ENCODE results near the gene CLINT1.

GRCh38 chr5:157842185-157842584, 16.8 kb downstream of the CLINT1 start:
- TF ChIP-seq POLR2A (IDR thresholded peaks at IDR 0.05) = no peak
- TF ChIP-seq, protein P1, sequence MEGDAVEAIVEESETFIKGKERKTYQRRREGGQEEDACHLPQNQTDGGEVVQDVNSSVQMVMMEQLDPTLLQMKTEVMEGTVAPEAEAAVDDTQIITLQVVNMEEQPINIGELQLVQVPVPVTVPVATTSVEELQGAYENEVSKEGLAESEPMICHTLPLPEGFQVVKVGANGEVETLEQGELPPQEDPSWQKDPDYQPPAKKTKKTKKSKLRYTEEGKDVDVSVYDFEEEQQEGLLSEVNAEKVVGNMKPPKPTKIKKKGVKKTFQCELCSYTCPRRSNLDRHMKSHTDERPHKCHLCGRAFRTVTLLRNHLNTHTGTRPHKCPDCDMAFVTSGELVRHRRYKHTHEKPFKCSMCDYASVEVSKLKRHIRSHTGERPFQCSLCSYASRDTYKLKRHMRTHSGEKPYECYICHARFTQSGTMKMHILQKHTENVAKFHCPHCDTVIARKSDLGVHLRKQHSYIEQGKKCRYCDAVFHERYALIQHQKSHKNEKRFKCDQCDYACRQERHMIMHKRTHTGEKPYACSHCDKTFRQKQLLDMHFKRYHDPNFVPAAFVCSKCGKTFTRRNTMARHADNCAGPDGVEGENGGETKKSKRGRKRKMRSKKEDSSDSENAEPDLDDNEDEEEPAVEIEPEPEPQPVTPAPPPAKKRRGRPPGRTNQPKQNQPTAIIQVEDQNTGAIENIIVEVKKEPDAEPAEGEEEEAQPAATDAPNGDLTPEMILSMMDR (IDR thresholded peaks at IDR 0.05 in 4 of 5, conservative IDR thresholded peaks at IDR 0.05 in 1 of 5) = no peak

All from gastrocnemius medialis (tissue), 4 donors.